Mononuclear cell (primary cell): ENCODE measurements around the gene RTCB. TPM values are rescaled to one million over a fixed set of nuclear protein-coding genes. Genes with fewer than 3 reads are reported as not detected.
"Not testable (repeated sequence)": the region's sequence is repeated elsewhere in the genome, so short reads cannot be mapped to it uniquely, and the experiment has no call there.

Experiments used
- H3K27me3 ChIP-seq: 2 replicates; pipeline ENCODE4 v1.6.0; 2011; ENCODE audit warnings: low read length, control low read depth; ENCODE audit not compliant: insufficient read depth
- H3K4me1 ChIP-seq: 2 replicates; pipeline ENCODE4 v1.5.1; 2011; ENCODE audit warnings: mild to moderate bottlenecking, low read length, control low read depth; ENCODE audit not compliant: insufficient read depth
- H3K4me3 ChIP-seq: 2 replicates; pipeline ENCODE4 v1.5.1; 2011; ENCODE audit warnings: mild to moderate bottlenecking, low read length, moderate library complexity
- H3K9me3 ChIP-seq: 2 replicates; pipeline ENCODE4 v1.5.1; 2011; ENCODE audit warnings: low read depth, mild to moderate bottlenecking, control low read depth, low read length
- total RNA-seq: library from RNA; depleted of rRNA; stranded (reverse); fragments of >200 nt; gene quantifications from one replicate; pipeline ENCODE4 v1.2.3, GENCODE V29; 2012

RTCB gene
- total RNA-seq, 1 donor, result 80.3 TPM

DNA sequence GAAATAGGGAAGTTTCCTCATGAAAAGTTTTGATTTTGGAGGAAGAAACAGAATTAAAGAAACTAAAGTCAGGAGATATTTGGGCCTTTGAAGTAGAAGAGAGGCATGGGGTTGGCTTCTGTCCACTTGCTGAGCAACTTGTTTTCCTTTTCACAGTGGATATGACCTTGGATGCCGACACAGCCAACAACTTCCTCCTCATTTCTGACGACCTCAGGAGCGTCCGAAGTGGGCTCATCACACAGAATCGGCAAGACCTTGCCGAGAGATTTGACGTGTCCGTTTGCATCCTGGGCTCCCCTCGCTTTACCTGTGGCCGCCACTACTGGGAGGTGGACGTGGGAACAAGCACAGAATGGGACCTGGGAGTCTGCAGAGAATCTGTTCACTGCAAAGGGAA is 52.0 kb downstream of the RTCB start:
- not testable (repeated sequence) for H3K4me1 ChIP-seq, H3K27me3 ChIP-seq, H3K4me3 ChIP-seq, H3K9me3 ChIP-seq

GRCh38 chr22:32357567-32357966 is 54.5 kb downstream of the RTCB start, which contains the start of gene RFPL3:
RFPL3 (plus strand) TSS chr22:32357867; CDS start chr22:32358072, 205 bp downstream.
- H3K27me3 ChIP-seq, H3K4me3 ChIP-seq, H3K9me3 ChIP-seq, H3K4me1 ChIP-seq: not testable (repeated sequence)

- no peaks in the 10 kb centered on the region for H3K9me3 ChIP-seq
- no peaks in the 10 kb centered on the region for H3K4me1 ChIP-seq
- no peaks in the 10 kb centered on the region for H3K27me3 ChIP-seq
- H3K4me3 ChIP-seq, result no peak overlapping the region
Measured at GRCh38 chr22:32355760-32356159, 56.3 kb downstream of the RTCB start.

DNA sequence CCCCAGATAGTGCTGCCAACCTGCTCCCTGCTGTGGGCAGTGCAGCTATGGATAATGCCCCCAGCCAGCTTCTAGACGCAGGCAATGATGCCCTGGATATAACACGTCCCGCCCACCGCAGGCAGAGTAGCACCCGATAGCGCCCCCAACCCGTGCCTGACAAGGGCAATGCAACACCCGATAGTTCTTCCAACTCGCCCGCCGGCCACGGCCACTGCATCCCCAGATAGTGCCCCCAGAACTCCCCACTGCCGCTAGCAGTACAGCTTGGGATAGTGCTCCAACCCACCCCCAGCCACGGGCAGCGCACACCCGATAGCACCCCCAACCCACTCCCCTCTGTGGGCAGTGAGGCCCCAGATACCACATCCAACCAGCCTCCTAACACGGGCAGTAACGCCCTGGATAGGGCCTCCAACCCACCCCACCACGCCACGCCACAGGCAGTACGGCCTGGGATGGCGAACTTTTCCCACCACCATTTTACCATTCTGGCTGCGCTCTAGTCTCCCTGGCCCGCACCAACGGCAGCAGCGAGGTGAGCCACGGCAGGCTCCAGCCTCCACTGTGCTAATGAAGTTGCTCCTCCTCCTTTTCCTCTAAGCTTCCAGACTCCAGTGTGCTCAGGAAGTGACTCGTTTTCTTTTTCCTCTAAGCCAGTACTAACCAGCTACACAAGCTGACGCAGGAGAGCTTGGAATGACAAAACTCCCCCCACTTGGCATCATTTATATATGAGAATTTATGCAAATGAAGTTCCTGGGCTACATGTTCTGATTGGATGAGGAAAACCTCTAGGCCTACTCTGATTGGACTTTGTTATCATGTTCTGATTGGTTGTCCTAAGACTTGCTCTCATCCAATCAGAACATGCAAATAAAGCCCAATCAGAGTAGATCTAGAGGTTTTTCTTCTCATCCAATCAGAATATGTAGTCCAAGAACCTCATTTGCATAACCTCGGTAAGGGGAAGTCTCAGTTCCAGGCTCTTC is 57.4 kb downstream of the RTCB start:
- Histone ChIP-seq H3K4me3 (no peak overlapping the region), H3K4me1 (no peaks in the 10 kb centered on the region), H3K9me3 (no peaks in the 10 kb centered on the region), H3K27me3 (no peaks in the 10 kb centered on the region)

GRCh38 chr22:32353840-32354239 is 58.2 kb downstream of the RTCB start:
- no peaks in the 10 kb centered on the region for H3K9me3 ChIP-seq
- H3K4me1 ChIP-seq, result no peaks in the 10 kb centered on the region
- H3K27me3 ChIP-seq, result no peaks in the 10 kb centered on the region
- H3K4me3 ChIP-seq, result no peak overlapping the region

DNA sequence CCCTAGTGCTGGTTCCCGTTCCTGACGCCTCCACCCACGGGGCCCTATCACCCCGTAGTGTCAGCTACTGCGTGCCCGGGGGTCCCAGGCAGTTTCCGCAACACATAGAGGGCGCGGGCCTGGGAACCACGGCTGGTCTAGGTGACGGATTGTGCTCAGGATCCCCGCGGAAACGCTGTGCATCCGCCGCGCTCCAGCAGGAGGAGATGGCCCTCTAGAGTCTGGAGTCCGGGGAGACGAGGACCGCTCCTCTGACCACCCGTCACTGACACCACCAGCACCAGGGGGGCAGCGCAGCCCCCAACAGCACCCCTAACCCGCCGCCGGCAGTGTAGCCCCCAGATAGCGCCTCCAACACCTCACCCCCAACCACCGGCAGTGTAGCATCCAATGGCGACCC is 58.8 kb downstream of the RTCB start:
- Histone ChIP-seq H3K4me1 (no peaks in the 10 kb centered on the region), H3K9me3 (no peaks in the 10 kb centered on the region), H3K4me3 (no peak overlapping the region), H3K27me3 (no peaks in the 10 kb centered on the region)

DNA sequence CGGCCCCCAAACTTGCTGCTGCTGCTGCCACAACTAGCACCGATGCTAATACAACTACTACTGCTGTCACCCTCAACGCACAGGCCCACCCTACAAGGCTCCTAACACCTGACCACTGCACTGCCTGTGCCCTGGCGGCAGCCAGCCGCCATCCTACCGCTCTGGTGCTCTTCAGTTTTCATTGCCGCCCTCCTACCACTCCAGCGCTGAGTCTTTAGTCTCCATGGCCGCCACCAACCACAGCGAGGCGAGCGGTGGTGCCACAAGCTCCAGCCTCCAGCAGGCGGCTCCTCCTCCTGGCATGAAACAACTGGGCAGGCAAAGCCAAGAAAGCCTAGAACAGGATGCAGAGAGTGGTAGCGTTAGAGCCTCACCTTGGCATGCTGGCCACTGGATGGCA is 59.4 kb downstream of the RTCB start:
- H3K4me1 ChIP-seq, result no peaks in the 10 kb centered on the region
- no peak overlapping the region for H3K4me3 ChIP-seq
- H3K9me3 ChIP-seq, result no peaks in the 10 kb centered on the region
- H3K27me3 ChIP-seq, result no peaks in the 10 kb centered on the region

DNA sequence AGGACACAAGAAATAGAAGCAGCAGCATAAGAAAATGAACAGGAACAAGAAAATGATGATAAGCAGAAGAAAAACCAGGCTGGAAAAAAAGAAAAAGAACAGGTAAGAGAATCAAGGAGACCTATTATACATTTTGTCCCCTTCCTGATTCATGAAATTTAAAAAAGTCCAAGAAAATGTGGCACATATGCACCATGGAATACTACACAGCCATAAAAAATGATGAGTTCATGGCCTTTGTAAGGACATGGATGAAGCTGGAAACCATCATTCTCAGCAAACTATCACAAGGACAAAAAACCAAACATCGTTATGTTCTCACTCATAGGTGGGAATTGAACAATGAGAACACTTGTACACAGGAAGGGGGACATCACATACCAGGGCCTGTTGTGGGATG is 60.2 kb downstream of the RTCB start:
- H3K9me3 ChIP-seq, H3K27me3 ChIP-seq, H3K4me3 ChIP-seq, H3K4me1 ChIP-seq: not testable (repeated sequence)

DNA sequence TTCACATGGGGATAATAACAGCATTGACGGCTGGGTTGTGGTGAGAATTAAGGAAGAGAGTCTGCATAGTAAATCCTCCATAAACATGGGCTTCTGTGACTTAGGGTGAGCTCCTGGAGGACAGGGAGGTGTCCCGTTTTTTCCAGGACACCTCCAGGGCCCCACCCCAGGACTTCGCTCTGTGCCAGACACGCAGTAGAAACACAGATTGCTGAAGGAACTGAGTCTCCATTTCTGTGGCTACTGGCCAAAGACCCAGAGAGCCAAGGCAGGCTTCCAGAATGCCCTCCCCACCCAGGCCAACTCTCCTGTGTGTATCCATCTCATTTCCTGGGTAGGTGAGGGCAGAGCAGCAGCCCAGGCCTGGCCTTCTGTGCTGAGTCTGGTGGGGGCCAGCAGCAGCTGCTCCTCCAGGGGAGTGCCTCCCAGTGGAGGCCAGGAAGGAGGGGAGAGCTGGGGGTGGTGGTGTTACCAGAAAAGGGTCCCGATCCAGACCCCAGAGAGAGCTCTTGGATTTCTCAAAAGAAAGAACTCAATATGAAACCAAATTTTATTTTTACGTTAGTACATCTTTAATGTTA is 63.9 kb downstream of the RTCB start:
- Histone ChIP-seq H3K4me3 (no peak overlapping the region), H3K27me3 (peaks cover 10% of the 10 kb centered on the region), H3K9me3 (no peaks in the 10 kb centered on the region), H3K4me1 (no peaks in the 10 kb centered on the region)

GRCh38 chr22:32343941-32344340 is 68.1 kb downstream of the RTCB start:
- no peaks in the 10 kb centered on the region for H3K9me3 ChIP-seq
- H3K4me1 ChIP-seq, result no peaks in the 10 kb centered on the region
- H3K4me3 ChIP-seq, result no peak overlapping the region
- H3K27me3 ChIP-seq, result peaks cover 14% of the 10 kb centered on the region

DNA sequence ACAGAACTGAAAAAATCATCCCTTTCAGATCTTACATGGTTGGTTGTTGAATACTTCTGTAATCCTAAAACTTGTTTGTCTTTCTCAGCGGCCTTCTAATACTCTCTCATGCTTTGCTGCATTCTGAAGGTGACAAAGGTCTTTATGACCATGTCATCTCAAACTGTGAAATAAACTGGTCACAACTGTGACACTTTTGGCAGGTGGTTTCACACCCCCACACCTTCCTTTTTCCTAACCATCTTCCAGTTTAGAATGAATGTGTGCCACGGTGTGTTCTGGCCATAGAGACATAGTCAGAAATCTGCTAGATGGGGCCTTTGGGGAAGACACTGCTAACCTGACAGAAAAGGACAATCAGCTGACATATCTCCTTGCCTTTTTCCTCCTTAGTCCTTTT is 69.1 kb downstream of the RTCB start:
- Histone ChIP-seq H3K4me3 (no peak overlapping the region), H3K27me3 (peaks cover 14% of the 10 kb centered on the region), H3K4me1 (no peaks in the 10 kb centered on the region), H3K9me3 (no peaks in the 10 kb centered on the region)

DNA sequence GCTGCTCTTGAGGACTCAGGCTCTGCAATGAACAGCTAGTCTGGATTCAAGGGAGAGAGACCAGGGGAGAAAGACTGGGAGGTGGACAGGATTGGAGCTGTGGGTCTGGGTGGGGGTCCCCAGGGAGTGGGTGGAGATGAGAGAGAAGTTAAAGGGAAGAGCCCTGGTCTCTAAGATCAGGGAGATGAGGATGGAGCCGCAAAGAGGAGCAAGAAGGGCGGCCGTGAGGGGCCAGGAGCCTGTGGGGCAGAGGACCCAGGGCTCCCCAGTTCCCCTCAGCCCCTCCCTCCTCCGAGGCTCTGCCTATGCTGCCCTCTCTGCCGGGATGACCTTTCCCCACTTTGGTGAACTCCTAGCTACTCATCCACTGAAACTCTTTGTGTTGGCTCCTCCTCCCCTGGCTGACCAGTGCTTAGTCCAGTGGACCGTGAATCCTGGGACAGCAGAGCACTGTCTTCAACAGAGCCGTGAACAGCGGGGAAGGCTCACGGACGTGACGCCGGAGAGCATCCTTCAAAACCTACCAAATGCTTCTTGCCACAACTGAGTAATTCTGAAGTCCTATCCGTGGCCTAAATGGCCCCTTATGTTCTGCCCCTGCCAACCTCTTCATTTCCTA is 70.8 kb downstream of the RTCB start:
- Histone ChIP-seq H3K9me3 (no peaks in the 10 kb centered on the region), H3K4me3 (no peak overlapping the region), H3K4me1 (no peaks in the 10 kb centered on the region), H3K27me3 (peaks cover 14% of the 10 kb centered on the region)

GRCh38 chr22:32340411-32340810 is 71.6 kb downstream of the RTCB start:
- Histone ChIP-seq H3K9me3 (no peaks in the 10 kb centered on the region), H3K4me1 (no peaks in the 10 kb centered on the region), H3K27me3 (peaks cover 11% of the 10 kb centered on the region)

GRCh38 chr22:32339190-32340012 is 72.6 kb downstream of the RTCB start:
- Histone ChIP-seq H3K4me1 (no peaks in the 10 kb centered on the region), H3K9me3 (no peaks in the 10 kb centered on the region), H3K27me3 (peaks cover 11% of the 10 kb centered on the region), H3K4me3 (no peak overlapping the region)

More at GRCh38 chr22:32340411-32340810, 71.6 kb downstream of the RTCB start:
- no peak overlapping the region for H3K4me3 ChIP-seq

DNA sequence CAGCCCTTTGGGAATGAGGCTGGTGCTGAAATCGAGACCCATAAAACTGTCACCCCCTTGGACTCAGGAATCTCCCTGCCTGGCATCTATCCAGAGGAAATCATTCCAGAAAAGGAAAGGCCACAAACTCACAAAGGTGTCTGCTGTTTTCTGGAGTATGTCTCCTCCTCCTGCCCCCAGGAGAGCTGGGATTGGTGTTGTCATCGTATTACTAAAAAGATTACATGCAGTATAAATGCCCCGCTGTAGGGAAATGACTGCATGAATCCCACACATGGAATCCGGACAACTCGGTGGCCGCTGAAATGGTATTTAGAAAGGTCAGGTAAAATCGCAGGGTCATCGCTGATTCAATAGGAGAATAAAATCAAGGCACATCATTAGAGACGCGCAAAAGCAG is 73.3 kb downstream of the RTCB start:
- Histone ChIP-seq H3K4me3 (no peak overlapping the region), H3K4me1 (no peaks in the 10 kb centered on the region), H3K9me3 (no peaks in the 10 kb centered on the region), H3K27me3 (peaks cover 8% of the 10 kb centered on the region)
